Natural killer cell (primary cell): ENCODE results near the gene IL1RAPL1. TPM values are rescaled to one million over a fixed set of nuclear protein-coding genes. Genes with fewer than 3 reads are reported as not detected.

Experiments
- ATAC-seq, 3 donors: fragments of 150-1000 bp in 2 of 3; fragments of 200-7000 bp in 1 of 3; cut with Tn5 transposase; 1 replicate in 1 of 3; 2 replicates in 2 of 3; pipeline ENCODE4 v1.10.0; 2021; ENCODE audit warnings: mild to moderate bottlenecking in 2 of 3, moderate library complexity in 2 of 3
- DNase-seq, 2 donors: peaks; one replicate each; pipeline versions ENCODE4 v3.0.0 to v3.0.0-alpha.2; 2013 to 2021; ENCODE audit warnings: mixed read lengths in 1 of 2
- H3K27ac ChIP-seq: one replicate; pipeline ENCODE4 v1.5.1; 2013; ENCODE audit warnings: mild to moderate bottlenecking, low read length
- H3K27me3 ChIP-seq: one replicate; pipeline ENCODE4 v1.6.1; 2013; ENCODE audit warnings: low read length; ENCODE audit not compliant: control insufficient read depth, insufficient read depth
- H3K36me3 ChIP-seq: one replicate; pipeline ENCODE4 v1.6.1; 2013; ENCODE audit warnings: low read length; ENCODE audit not compliant: control insufficient read depth, insufficient read depth
- H3K4me1 ChIP-seq: one replicate; pipeline ENCODE4 v1.6.1; 2013; ENCODE audit warnings: low read length; ENCODE audit not compliant: control insufficient read depth, insufficient read depth
- H3K4me3 ChIP-seq: one replicate; pipeline ENCODE4 v1.5.1; 2013; ENCODE audit warnings: low read length
- H3K9me3 ChIP-seq: one replicate; pipeline ENCODE4 v1.6.1; 2013; ENCODE audit warnings: low read length; ENCODE audit not compliant: control insufficient read depth, insufficient read depth
- H3K27ac Mint-ChIP-seq, 2 donors: one replicate each; pipeline ENCODE4 v1.8.0; 2022; ENCODE audit warnings: mild to moderate bottlenecking in 2 of 2, mixed read lengths in 2 of 2, moderate library complexity in 1 of 2
- H3K27me3 Mint-ChIP-seq, 2 donors: one replicate each; pipeline ENCODE4 v1.8.0; 2022; ENCODE audit warnings: low read depth in 2 of 2, mixed read lengths in 2 of 2
- H3K36me3 Mint-ChIP-seq: one replicate; pipeline ENCODE4 v1.8.0; 2022; ENCODE audit warnings: mixed read lengths
- H3K4me1 Mint-ChIP-seq, 2 donors: one replicate each; pipeline ENCODE4 v1.8.0; 2022; ENCODE audit warnings: mixed read lengths in 2 of 2
- H3K4me3 Mint-ChIP-seq: one replicate; pipeline ENCODE4 v1.8.0; 2022; ENCODE audit warnings: mild to moderate bottlenecking, moderate library complexity, mixed read lengths
- H3K9me3 Mint-ChIP-seq, 2 donors: one replicate each; pipeline ENCODE4 v1.8.0; 2022; ENCODE audit warnings: mixed read lengths in 2 of 2
- WGBS: methylation state at CpG from one replicate; pipeline ENCODE4 v1.1.7; 2013; ENCODE audit warnings: missing lambda C conversion rate; ENCODE audit not compliant: insufficient coverage; 5-methylcytosine and 5-hydroxymethylcytosine counted together
- intact Hi-C: fragments of 100-400 bp; cut with micrococcal nuclease; formaldehyde crosslinking; loops from one replicate; pipeline ENCODE4 v1.14.2; 2022
- total RNA-seq, 4 donors: library from RNA; stranded (reverse); fragments of 120-200 nt in 1 of 4; gene quantifications; one replicate each; pipeline versions ENCODE4 v1.2.3 to v1.2.4, GENCODE V29; 2013 to 2022
- TF ChIP-seq, protein P1 (sequence below): fragments of 200-600 bp; IDR thresholded peaks from one replicate; pipeline ENCODE4 v1.8.0; 2022; ENCODE audit warnings: antibody characterized with exemption

The IL1RAPL1 gene
- total RNA-seq, 3 donors from 2014 or later (not counting 1 experiment from before 2014, with no cell fraction given) = not detected

- Histone ChIP-seq H3K4me3 (no peak overlapping the region), H3K4me1 (no peaks in the 10 kb centered on the region), H3K27me3 (no peaks in the 10 kb centered on the region), H3K27ac (no peak overlapping the region), H3K9me3 (no peaks in the 10 kb centered on the region), H3K36me3 (no peaks in the 10 kb centered on the region)
- WGBS = no CpG with 5 or more reads among the region's 2 CpGs
- Mint-ChIP-seq H3K9me3 (peaks cover 2 to 4% of the 10 kb centered on the region in 2 donors), H3K27ac (no peak overlapping the region), H3K4me1 (no peaks in the 10 kb centered on the region), H3K4me3 (no peak overlapping the region), H3K36me3 (no peaks in the 10 kb centered on the region), H3K27me3 (no peaks in the 10 kb centered on the region)
- no peak for DNase-seq
- no peak for ATAC-seq
- intact Hi-C loops = no loop called here
- TF ChIP-seq, protein P1, sequence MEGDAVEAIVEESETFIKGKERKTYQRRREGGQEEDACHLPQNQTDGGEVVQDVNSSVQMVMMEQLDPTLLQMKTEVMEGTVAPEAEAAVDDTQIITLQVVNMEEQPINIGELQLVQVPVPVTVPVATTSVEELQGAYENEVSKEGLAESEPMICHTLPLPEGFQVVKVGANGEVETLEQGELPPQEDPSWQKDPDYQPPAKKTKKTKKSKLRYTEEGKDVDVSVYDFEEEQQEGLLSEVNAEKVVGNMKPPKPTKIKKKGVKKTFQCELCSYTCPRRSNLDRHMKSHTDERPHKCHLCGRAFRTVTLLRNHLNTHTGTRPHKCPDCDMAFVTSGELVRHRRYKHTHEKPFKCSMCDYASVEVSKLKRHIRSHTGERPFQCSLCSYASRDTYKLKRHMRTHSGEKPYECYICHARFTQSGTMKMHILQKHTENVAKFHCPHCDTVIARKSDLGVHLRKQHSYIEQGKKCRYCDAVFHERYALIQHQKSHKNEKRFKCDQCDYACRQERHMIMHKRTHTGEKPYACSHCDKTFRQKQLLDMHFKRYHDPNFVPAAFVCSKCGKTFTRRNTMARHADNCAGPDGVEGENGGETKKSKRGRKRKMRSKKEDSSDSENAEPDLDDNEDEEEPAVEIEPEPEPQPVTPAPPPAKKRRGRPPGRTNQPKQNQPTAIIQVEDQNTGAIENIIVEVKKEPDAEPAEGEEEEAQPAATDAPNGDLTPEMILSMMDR = no peak
These were observed 958.6 kb downstream of the IL1RAPL1 start for GRCh38 chrX:29545878-29546277.

GRCh38 chrX:29547877-29548276 is 960.6 kb downstream of the IL1RAPL1 start:
- intact Hi-C loops = no loop called here
- H3K9me3 Mint-ChIP-seq = peaks cover 4 to 5% of the 10 kb centered on the region in 2 donors
- ATAC-seq (no peak), DNase-seq (no peak)
- Histone ChIP-seq H3K4me1 (no peaks in the 10 kb centered on the region), H3K36me3 (no peaks in the 10 kb centered on the region), H3K4me3 (no peak overlapping the region), H3K27ac (no peak overlapping the region), H3K27me3 (no peaks in the 10 kb centered on the region), H3K9me3 (no peaks in the 10 kb centered on the region)
- no peak overlapping the region for H3K4me3 Mint-ChIP-seq
- H3K4me1 Mint-ChIP-seq = no peaks in the 10 kb centered on the region
- H3K27ac Mint-ChIP-seq = no peak overlapping the region
- TF ChIP-seq, protein P1 = no peak
- H3K27me3 Mint-ChIP-seq = no peaks in the 10 kb centered on the region
- no peaks in the 10 kb centered on the region for H3K36me3 Mint-ChIP-seq
- WGBS = 64% methylated on average over 2 of the region's 4 CpGs

DNA sequence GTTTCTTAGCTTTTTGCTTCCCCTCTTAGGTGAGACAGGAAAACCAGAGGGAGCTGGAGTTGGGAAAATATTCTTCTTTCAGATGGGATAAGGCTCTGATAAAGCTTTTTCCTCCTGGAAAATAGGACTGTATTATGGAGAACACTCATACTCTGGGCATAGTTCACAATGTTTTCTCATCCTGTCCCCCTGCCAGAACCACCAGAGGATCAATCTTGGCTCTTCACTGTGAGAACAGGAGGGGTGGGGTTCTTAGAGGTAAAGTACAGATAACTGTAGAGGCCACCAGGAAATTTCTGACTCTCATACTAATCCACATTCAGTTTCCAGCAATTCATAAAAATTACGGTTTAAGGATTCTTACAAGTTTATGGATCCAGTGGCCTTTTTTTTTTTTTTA is 966.3 kb downstream of the IL1RAPL1 start:
- H3K27me3 ChIP-seq = no peaks in the 10 kb centered on the region
- Mint-ChIP-seq H3K9me3 (peaks cover 2 to 7% of the 10 kb centered on the region in 2 donors), H3K27ac (no peak overlapping the region), H3K4me1 (no peaks in the 10 kb centered on the region), H3K4me3 (no peak overlapping the region), H3K27me3 (no peaks in the 10 kb centered on the region), H3K36me3 (no peaks in the 10 kb centered on the region)
- WGBS = 83% methylated on average over 1 of the region's 1 CpG
- TF ChIP-seq, protein P1 = no peak
- H3K4me3 ChIP-seq = no peak overlapping the region
- H3K9me3 ChIP-seq = no peaks in the 10 kb centered on the region
- intact Hi-C loops = no loop called here
- no peak overlapping the region for H3K27ac ChIP-seq
- no peaks in the 10 kb centered on the region for H3K4me1 ChIP-seq
- H3K36me3 ChIP-seq = no peaks in the 10 kb centered on the region
- no peak for DNase-seq
- ATAC-seq = no peak

DNA sequence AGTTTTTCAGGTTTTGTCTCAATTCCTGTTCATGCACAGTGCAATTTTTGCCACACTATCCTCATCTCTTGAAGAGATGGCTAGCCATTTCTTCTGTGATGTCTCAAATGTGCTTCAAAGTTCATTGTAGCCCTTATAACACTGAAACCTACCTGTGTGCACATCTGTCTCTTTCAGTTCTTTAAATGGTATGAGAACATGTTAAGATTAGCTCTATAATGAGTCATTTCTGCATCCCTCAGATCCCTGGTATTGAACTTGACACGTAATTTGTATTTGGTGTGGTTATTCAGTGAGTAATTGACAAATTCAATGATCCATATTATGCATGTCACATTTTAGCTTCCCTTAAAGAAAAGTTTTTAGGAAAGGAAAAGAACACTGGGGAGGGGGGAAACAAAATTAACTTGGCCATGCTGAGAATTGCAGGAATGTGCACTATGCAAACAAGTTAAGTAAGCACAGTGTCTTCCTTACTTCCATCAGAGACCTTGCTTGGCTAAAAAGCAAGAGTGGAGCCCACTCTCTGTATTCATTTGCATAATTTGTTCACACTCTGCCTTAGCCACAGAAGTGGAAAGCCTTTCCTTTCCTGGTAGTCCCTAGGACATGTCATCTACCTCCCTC is 968.3 kb downstream of the IL1RAPL1 start:
- H3K36me3 ChIP-seq = no peaks in the 10 kb centered on the region
- no CpG with 5 or more reads among the region's 1 CpG for WGBS
- Mint-ChIP-seq H3K4me3 (no peak overlapping the region), H3K9me3 (peaks cover 8 to 11% of the 10 kb centered on the region in 2 donors), H3K4me1 (no peaks in the 10 kb centered on the region), H3K27ac (no peak overlapping the region), H3K27me3 (no peaks in the 10 kb centered on the region), H3K36me3 (peaks cover 2% of the 10 kb centered on the region)
- intact Hi-C loops = no loop called here
- DNase-seq = no peak
- H3K27ac ChIP-seq = no peak overlapping the region
- H3K4me3 ChIP-seq = no peak overlapping the region
- no peaks in the 10 kb centered on the region for H3K4me1 ChIP-seq
- H3K9me3 ChIP-seq = no peaks in the 10 kb centered on the region
- no peaks in the 10 kb centered on the region for H3K27me3 ChIP-seq
- no peak for ATAC-seq
- TF ChIP-seq, protein P1 = no peak
